Mesothelial cell of epicardium (in vitro differentiated cells): ENCODE measurements around the gene SDF4. TPM values are rescaled to one million over a fixed set of nuclear protein-coding genes. Genes with fewer than 3 reads are reported as not detected.

Source experiments
- DNase-seq, 2 experiments: peaks; one replicate each; pipeline ENCODE4 v3.0.0; 2021; ENCODE audit warnings: low spot score in 2 of 2; ENCODE audit not compliant: unreplicated experiment in 2 of 2
- H3K27ac Mint-ChIP-seq: 2 replicates; pipeline ENCODE4 v1.8.0; 2021; ENCODE audit warnings: mixed read lengths
- H3K27me3 Mint-ChIP-seq: 2 replicates; pipeline ENCODE4 v1.8.0; 2021; ENCODE audit warnings: low read depth, mixed read lengths
- H3K36me3 Mint-ChIP-seq: 2 replicates; pipeline ENCODE4 v1.8.0; 2021; ENCODE audit warnings: mixed read lengths
- H3K4me1 Mint-ChIP-seq: 2 replicates; pipeline ENCODE4 v1.8.0; 2021; ENCODE audit warnings: mixed read lengths
- H3K4me3 Mint-ChIP-seq: 2 replicates; pipeline ENCODE4 v1.8.0; 2021; ENCODE audit warnings: mild to moderate bottlenecking, moderate library complexity, mixed read lengths
- H3K9me3 Mint-ChIP-seq: 2 replicates; pipeline ENCODE4 v1.8.0; 2021; ENCODE audit warnings: mixed read lengths
- total RNA-seq: library from RNA; stranded (reverse); gene quantifications from 3 replicates; pipeline ENCODE4 v1.2.1, GENCODE V29; 2021
- TF ChIP-seq, protein P1 (sequence below): fragments of 200-600 bp; sonication (generic); IDR thresholded peaks from one replicate; pipeline ENCODE4 v1.5.0; 2021; ENCODE audit warnings: antibody characterized with exemption; ENCODE audit not compliant: unreplicated experiment

Gene SDF4
- total RNA-seq, 1 donor from 2014 or later: 108 TPM

DNA sequence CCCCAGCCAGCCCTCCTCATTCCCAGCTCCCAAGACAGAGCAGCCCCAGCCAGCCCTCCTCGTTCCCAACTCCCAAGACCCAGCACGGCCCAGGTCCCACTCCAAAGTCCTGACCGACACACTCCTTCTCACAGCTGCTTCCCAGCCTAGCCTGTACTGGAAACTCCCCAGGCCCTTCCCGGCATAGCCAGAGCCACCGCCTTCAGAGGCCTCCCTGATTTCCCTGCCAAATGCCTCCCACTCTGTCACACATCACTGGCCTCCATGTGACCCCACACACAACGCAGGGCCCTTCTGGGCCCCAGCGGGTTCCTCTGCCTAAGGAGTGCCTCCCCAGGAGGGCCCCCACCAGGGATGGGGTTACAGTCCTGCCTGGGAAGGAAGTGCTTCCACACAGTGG lies 39.0 kb upstream of the SDF4 start:
- TF ChIP-seq, protein P1, sequence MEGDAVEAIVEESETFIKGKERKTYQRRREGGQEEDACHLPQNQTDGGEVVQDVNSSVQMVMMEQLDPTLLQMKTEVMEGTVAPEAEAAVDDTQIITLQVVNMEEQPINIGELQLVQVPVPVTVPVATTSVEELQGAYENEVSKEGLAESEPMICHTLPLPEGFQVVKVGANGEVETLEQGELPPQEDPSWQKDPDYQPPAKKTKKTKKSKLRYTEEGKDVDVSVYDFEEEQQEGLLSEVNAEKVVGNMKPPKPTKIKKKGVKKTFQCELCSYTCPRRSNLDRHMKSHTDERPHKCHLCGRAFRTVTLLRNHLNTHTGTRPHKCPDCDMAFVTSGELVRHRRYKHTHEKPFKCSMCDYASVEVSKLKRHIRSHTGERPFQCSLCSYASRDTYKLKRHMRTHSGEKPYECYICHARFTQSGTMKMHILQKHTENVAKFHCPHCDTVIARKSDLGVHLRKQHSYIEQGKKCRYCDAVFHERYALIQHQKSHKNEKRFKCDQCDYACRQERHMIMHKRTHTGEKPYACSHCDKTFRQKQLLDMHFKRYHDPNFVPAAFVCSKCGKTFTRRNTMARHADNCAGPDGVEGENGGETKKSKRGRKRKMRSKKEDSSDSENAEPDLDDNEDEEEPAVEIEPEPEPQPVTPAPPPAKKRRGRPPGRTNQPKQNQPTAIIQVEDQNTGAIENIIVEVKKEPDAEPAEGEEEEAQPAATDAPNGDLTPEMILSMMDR: no peak
- no peaks in the 10 kb centered on the region for H3K27me3 Mint-ChIP-seq
- H3K4me3 Mint-ChIP-seq: peak overlapping the region; percentile 65
- peak overlapping the region; percentile 59 for H3K27ac Mint-ChIP-seq
- H3K36me3 Mint-ChIP-seq: peaks cover 8% of the 10 kb centered on the region
- H3K9me3 Mint-ChIP-seq: no peaks in the 10 kb centered on the region
- no peak for DNase-seq
- peaks cover 33% of the 10 kb centered on the region for H3K4me1 Mint-ChIP-seq

DNA sequence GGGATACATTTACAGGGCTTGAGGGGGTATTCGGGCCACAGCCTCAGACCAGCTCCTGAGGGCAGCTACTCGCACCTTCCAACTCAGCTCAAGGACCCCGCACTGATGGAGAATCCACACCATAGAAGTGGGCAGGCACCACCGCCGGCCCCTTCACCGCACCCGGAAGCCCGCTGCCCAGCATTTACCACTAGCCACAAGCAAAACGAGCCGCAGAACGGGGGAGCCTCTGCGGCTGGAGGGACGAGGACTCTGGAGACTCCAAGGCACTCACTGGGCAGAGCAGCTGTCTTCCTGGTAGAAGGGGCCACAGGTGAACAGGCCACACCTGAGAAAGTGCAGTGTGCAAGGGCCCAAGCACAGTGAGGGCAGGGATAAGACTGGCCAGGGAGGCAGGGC lies 36.5 kb upstream of the SDF4 start:
- TF ChIP-seq, protein P1: no peak
- no peaks in the 10 kb centered on the region for H3K9me3 Mint-ChIP-seq
- H3K27ac Mint-ChIP-seq: no peak overlapping the region
- H3K36me3 Mint-ChIP-seq: peaks cover 10% of the 10 kb centered on the region
- H3K27me3 Mint-ChIP-seq: no peaks in the 10 kb centered on the region
- H3K4me3 Mint-ChIP-seq: no peak overlapping the region
- no peak for DNase-seq
- H3K4me1 Mint-ChIP-seq: peaks cover 28% of the 10 kb centered on the region

DNA sequence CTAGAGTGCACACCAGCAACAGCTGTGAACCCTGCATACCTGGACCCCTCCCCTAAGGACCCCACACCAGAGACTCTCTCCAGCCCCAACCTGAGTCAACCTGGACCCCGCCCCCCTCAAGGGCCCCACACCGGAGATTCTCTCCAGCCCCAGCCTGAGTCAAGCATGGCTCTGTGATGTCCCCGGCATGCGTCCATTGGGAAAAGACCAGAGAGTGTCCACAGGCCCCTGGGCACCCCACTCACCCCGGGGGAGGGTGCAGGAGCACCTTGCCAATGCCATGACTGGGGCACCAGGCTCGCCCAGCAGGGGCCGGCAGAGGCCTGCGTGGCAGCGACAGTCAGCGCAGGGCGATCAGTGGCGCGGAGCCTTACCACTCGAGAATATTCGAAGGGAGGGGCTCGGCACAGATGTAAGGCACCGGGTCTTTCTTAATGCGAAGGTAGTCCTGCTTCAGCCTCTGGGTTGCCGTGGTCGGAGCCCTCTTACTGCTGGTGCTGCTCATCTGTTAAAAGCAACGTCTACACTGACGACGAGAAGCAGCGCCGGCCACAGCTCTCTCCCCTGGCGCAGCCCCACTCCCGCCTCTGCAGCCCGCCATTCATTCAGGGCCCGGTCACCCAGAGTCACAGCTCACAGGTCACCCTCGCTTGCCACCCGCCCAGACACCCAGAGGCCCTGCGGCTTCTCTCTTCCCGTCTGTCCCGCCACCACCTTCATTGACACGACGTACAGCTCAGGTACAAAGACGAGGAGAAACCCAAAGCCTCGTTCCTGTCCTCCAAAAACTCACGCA lies 35.9 kb upstream of the SDF4 start:
- H3K4me1 Mint-ChIP-seq: peaks cover 23% of the 10 kb centered on the region

DNA sequence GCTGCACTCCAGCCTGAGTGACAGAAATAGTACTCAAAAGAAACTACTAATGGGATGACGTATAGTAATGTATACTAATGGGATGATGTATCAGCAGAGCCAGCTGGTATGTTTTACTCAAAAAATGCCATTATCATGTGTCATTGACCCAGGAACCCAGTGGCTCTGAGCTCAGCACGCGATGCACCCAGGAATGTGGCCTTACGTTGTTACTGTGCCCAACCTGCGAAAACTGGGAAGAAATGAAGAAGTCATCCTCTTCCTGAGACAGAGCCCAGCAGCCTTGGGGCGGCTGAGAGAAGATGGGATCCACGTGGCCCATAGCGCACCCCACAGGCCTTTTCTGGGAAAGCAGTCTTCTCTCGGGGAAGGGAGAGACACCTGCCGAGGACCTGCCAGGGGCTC lies 33.1 kb upstream of the SDF4 start:
- H3K27ac Mint-ChIP-seq: no peak overlapping the region
- TF ChIP-seq, protein P1: no peak
- peaks cover 27% of the 10 kb centered on the region for H3K36me3 Mint-ChIP-seq
- no peak for DNase-seq
- H3K9me3 Mint-ChIP-seq: no peaks in the 10 kb centered on the region
- no peaks in the 10 kb centered on the region for H3K4me1 Mint-ChIP-seq
- no peak overlapping the region for H3K4me3 Mint-ChIP-seq
- no peaks in the 10 kb centered on the region for H3K27me3 Mint-ChIP-seq

More for the DNA sequence above, 35.9 kb upstream of the SDF4 start:
- no peak overlapping the region for H3K4me3 Mint-ChIP-seq
- no peak overlapping the region for H3K27ac Mint-ChIP-seq
- TF ChIP-seq, protein P1: no peak
- peaks cover 14% of the 10 kb centered on the region for H3K36me3 Mint-ChIP-seq
- H3K9me3 Mint-ChIP-seq: no peaks in the 10 kb centered on the region
- no peak for DNase-seq
- no peaks in the 10 kb centered on the region for H3K27me3 Mint-ChIP-seq

DNA sequence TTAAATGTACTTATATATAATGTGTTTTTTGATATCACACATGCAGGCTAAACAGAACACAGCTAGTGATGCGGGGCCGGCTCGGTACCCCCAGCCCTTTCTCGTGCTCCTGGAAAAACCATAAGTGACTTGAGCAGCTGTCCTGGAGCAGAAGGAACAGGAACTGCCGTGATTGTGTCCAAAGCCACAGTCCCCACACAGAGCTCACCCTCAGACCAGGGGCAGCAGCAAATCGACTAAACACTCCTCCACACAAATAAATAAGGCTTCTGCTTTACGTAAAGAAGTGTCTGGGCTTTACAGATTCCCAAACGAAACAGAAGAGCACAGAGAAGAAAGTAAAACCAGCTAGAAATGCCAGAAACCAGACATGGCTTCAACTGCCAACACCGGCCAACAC lies 32.2 kb upstream of the SDF4 start:
- no peak for DNase-seq
- no peaks in the 10 kb centered on the region for H3K9me3 Mint-ChIP-seq
- TF ChIP-seq, protein P1: no peak
- no peaks in the 10 kb centered on the region for H3K27me3 Mint-ChIP-seq
- H3K4me1 Mint-ChIP-seq: no peaks in the 10 kb centered on the region
- H3K27ac Mint-ChIP-seq: no peak overlapping the region
- no peak overlapping the region for H3K4me3 Mint-ChIP-seq
- H3K36me3 Mint-ChIP-seq: peaks cover 30% of the 10 kb centered on the region

DNA sequence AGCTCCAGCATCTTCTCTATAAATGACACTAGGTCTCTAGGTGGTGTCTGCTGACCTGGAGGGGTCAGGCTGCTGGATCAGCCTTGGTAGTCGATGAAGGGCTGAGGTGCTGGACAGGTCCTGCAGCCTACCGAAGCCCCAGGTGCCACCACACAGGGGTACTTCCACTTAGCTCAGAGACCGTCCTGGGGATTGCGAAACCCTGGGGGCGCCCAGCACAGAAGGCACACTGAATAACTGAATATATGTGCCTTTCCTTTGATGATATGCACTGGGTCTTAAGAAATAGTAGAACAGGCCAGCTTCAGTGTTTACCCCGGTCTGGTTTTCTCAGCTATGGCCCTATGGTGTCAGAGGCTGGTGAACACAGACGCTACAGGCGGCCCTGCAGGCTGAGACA lies 31.0 kb upstream of the SDF4 start:
- no peaks in the 10 kb centered on the region for H3K4me1 Mint-ChIP-seq
- DNase-seq: no peak
- TF ChIP-seq, protein P1: no peak
- no peak overlapping the region for H3K27ac Mint-ChIP-seq
- no peaks in the 10 kb centered on the region for H3K27me3 Mint-ChIP-seq
- H3K4me3 Mint-ChIP-seq: no peak overlapping the region
- H3K36me3 Mint-ChIP-seq: peaks cover 35% of the 10 kb centered on the region
- H3K9me3 Mint-ChIP-seq: no peaks in the 10 kb centered on the region
